Effector memory CD8-positive, alpha-beta T cell (primary cell): ENCODE results near the gene GJB6.

Experiments used
- ATAC-seq: fragments of 150-1000 bp; cut with Tn5 transposase; replicated peaks from 2 replicates; pipeline ENCODE4 v1.10.0; 2021; ENCODE audit warnings: mild to moderate bottlenecking, moderate library complexity
- DNase-seq, 3 experiments: peaks; one replicate each; pipeline ENCODE4 v3.0.0; 2021
- H3K27ac Mint-ChIP-seq, 2 donors: one replicate each; pipeline ENCODE4 v1.8.0; 2022; ENCODE audit warnings: mild to moderate bottlenecking in 2 of 2, mixed read lengths in 2 of 2, moderate library complexity in 2 of 2
- H3K27me3 Mint-ChIP-seq, 2 donors: one replicate each; pipeline ENCODE4 v1.8.0; 2022; ENCODE audit warnings: mixed read lengths in 2 of 2
- H3K36me3 Mint-ChIP-seq: one replicate; pipeline ENCODE4 v1.8.0; 2022; ENCODE audit warnings: mild to moderate bottlenecking, moderate library complexity, mixed read lengths; ENCODE audit not compliant: insufficient read depth
- H3K4me1 Mint-ChIP-seq, 2 donors: one replicate each; pipeline ENCODE4 v1.8.0; 2022; ENCODE audit warnings: low read depth in 2 of 2, mixed read lengths in 2 of 2
- H3K4me3 Mint-ChIP-seq, 2 donors: one replicate each; pipeline ENCODE4 v1.8.0; 2022; ENCODE audit warnings: mild to moderate bottlenecking in 2 of 2, mixed read lengths in 2 of 2, moderate library complexity in 2 of 2
- H3K9me3 Mint-ChIP-seq, 2 donors: one replicate each; pipeline ENCODE4 v1.8.0; 2022; ENCODE audit warnings: mixed read lengths in 2 of 2

Gene GJB6

GRCh38 chr13:20209948-20210347 is 22.2 kb downstream of the GJB6 start:
- no peaks in the 10 kb centered on the region for H3K9me3 Mint-ChIP-seq
- DNase-seq: no peak
- H3K36me3 Mint-ChIP-seq: no peaks in the 10 kb centered on the region
- no peak overlapping the region for H3K4me3 Mint-ChIP-seq
- no peak for ATAC-seq
- H3K4me1 Mint-ChIP-seq: no peaks in the 10 kb centered on the region
- peaks cover 44 to 54% of the 10 kb centered on the region in 2 donors for H3K27me3 Mint-ChIP-seq
- H3K27ac Mint-ChIP-seq: no peak overlapping the region

GRCh38 chr13:20206698-20207235 is 25.4 kb downstream of the GJB6 start:
- Mint-ChIP-seq H3K27ac (no peak overlapping the region), H3K9me3 (peaks cover 0 to under 1% of the 10 kb centered on the region in 2 donors), H3K4me1 (no peaks in the 10 kb centered on the region), H3K4me3 (no peak overlapping the region), H3K27me3 (peaks cover 34 to 51% of the 10 kb centered on the region in 2 donors), H3K36me3 (no peaks in the 10 kb centered on the region)
- ATAC-seq: no peak
- no peak for DNase-seq

GRCh38 chr13:20206065-20206697 is 25.9 kb downstream of the GJB6 start:
- Mint-ChIP-seq H3K27ac (no peak overlapping the region), H3K27me3 (peaks cover 34 to 51% of the 10 kb centered on the region in 2 donors), H3K4me1 (no peaks in the 10 kb centered on the region), H3K4me3 (no peak overlapping the region), H3K36me3 (no peaks in the 10 kb centered on the region), H3K9me3 (peaks cover 0 to 1% of the 10 kb centered on the region in 2 donors)
- DNase-seq (no peak), ATAC-seq (no peak)

GRCh38 chr13:20198781-20199180 is 33.3 kb downstream of the GJB6 start:
- H3K9me3 Mint-ChIP-seq: peaks cover 0 to 1% of the 10 kb centered on the region in 2 donors
- ATAC-seq: no peak
- no peaks in the 10 kb centered on the region for H3K36me3 Mint-ChIP-seq
- peaks cover 41 to 66% of the 10 kb centered on the region in 2 donors for H3K27me3 Mint-ChIP-seq
- no peak for DNase-seq
- H3K4me3 Mint-ChIP-seq: no peak overlapping the region
- H3K4me1 Mint-ChIP-seq: peaks cover 8 to 9% of the 10 kb centered on the region in 2 donors
- H3K27ac Mint-ChIP-seq: no peak overlapping the region

GRCh38 chr13:20197361-20197834 is 34.7 kb downstream of the GJB6 start:
- H3K9me3 Mint-ChIP-seq: peaks cover 0 to 1% of the 10 kb centered on the region in 2 donors
- H3K36me3 Mint-ChIP-seq: no peaks in the 10 kb centered on the region
- peaks cover 48 to 75% of the 10 kb centered on the region in 2 donors for H3K27me3 Mint-ChIP-seq
- no peak overlapping the region for H3K27ac Mint-ChIP-seq
- DNase-seq (peak in 1 of 3 experiments; percentile 12), ATAC-seq (peak; percentile 67)
- no peak overlapping the region for H3K4me3 Mint-ChIP-seq
- H3K4me1 Mint-ChIP-seq: peaks cover 10 to 14% of the 10 kb centered on the region in 2 donors

- peaks cover 61 to 80% of the 10 kb centered on the region in 2 donors for H3K27me3 Mint-ChIP-seq
- ATAC-seq (no peak), DNase-seq (no peak)
- no peaks in the 10 kb centered on the region for H3K36me3 Mint-ChIP-seq
- H3K4me3 Mint-ChIP-seq: no peak overlapping the region
- H3K27ac Mint-ChIP-seq: no peak overlapping the region
- no peaks in the 10 kb centered on the region for H3K9me3 Mint-ChIP-seq
- peaks cover 10 to 14% of the 10 kb centered on the region in 2 donors for H3K4me1 Mint-ChIP-seq
Observed at GRCh38 chr13:20195801-20196200, 36.3 kb downstream of the GJB6 start.

- H3K36me3 Mint-ChIP-seq: no peaks in the 10 kb centered on the region
- no peak overlapping the region for H3K27ac Mint-ChIP-seq
- H3K9me3 Mint-ChIP-seq: no peaks in the 10 kb centered on the region
- H3K27me3 Mint-ChIP-seq: peaks cover 59 to 82% of the 10 kb centered on the region in 2 donors
- DNase-seq (no peak), ATAC-seq (peak; percentile 25)
- H3K4me3 Mint-ChIP-seq: peak overlapping the region; percentile 75 to 77
- peaks cover 10 to 14% of the 10 kb centered on the region in 2 donors for H3K4me1 Mint-ChIP-seq
Observed at GRCh38 chr13:20193907-20194631, 38.0 kb downstream of the GJB6 start.

- peaks cover 59 to 86% of the 10 kb centered on the region in 2 donors for H3K27me3 Mint-ChIP-seq
- no peaks in the 10 kb centered on the region for H3K36me3 Mint-ChIP-seq
- H3K4me1 Mint-ChIP-seq: peaks cover 10 to 14% of the 10 kb centered on the region in 2 donors
- no peak overlapping the region for H3K27ac Mint-ChIP-seq
- H3K9me3 Mint-ChIP-seq: no peaks in the 10 kb centered on the region
- DNase-seq (peak in 1 of 3 experiments; percentile 6), ATAC-seq (peak; percentile 25)
- H3K4me3 Mint-ChIP-seq: peak overlapping the region; percentile 75 to 77
Observed at GRCh38 chr13:20193162-20193906, 38.8 kb downstream of the GJB6 start.

- Mint-ChIP-seq H3K27ac (no peak within 1 kb of the TSS), H3K36me3 (no peaks in the 10 kb centered on the region), H3K27me3 (peaks cover 62 to 82% of the 10 kb centered on the region in 2 donors), H3K4me3 (peak within 1 kb of the TSS; percentile 75 to 77), H3K4me1 (peaks cover 10 to 14% of the 10 kb centered on the region in 2 donors), H3K9me3 (no peaks in the 10 kb centered on the region)
- no peak for DNase-seq
- peak; percentile 36 for ATAC-seq
Observed at GRCh38 chr13:20192836-20193161, 39.3 kb downstream of the GJB6 start, which contains the start of gene GJB2. GJB2 (minus strand) TSS chr13:20192938; CDS start chr13:20189581, 3,357 bp downstream.

- H3K27me3 Mint-ChIP-seq: peaks cover 65 to 78% of the 10 kb centered on the region in 2 donors
- ATAC-seq: no peak
Observed at GRCh38 chr13:20192158-20192835, 39.8 kb downstream of the GJB6 start.

GRCh38 chr13:20191311-20192157 is 40.6 kb downstream of the GJB6 start:
- Mint-ChIP-seq H3K36me3 (no peaks in the 10 kb centered on the region), H3K4me3 (peak overlapping the region; percentile 55 to 58), H3K27ac (no peak overlapping the region), H3K27me3 (peaks cover 58 to 74% of the 10 kb centered on the region in 2 donors), H3K9me3 (no peaks in the 10 kb centered on the region), H3K4me1 (peaks cover 10 to 14% of the 10 kb centered on the region in 2 donors)
- DNase-seq: no peak
- no peak for ATAC-seq

More at GRCh38 chr13:20192158-20192835, 39.8 kb downstream of the GJB6 start:
- H3K27ac Mint-ChIP-seq: no peak overlapping the region
- DNase-seq: no peak
- peak overlapping the region; percentile 55 to 58 for H3K4me3 Mint-ChIP-seq
- H3K4me1 Mint-ChIP-seq: peaks cover 10 to 14% of the 10 kb centered on the region in 2 donors
- no peaks in the 10 kb centered on the region for H3K36me3 Mint-ChIP-seq
- H3K9me3 Mint-ChIP-seq: no peaks in the 10 kb centered on the region
